HepG2 (cell line): Measurements from ENCODE around the gene RARG. TPM values are rescaled to one million over a fixed set of nuclear protein-coding genes. Genes with fewer than 3 reads are reported as not detected.

ENCODE experiments used
- ATAC-seq: fragments of 200-7000 bp; cut with Tn5 transposase; 3 replicates; pipeline ENCODE4 v1.9.1; 2020; ENCODE audit warnings: mild to moderate bottlenecking, moderate library complexity
- BruUV-seq: library from RNA; stranded (reverse); fragments of 400-500 nt; replicated peaks from 2 replicates; lab custom pipeline; 2021; lab: Mats Ljungman, UMichigan
- CTCF ChIA-PET: fragments of 300-600 bp; formaldehyde crosslinking; extraction: SDS; loops from one replicate; lab custom pipeline; 2021; ENCODE audit warnings: low total read pairs, inconsistent platforms, low intra/inter-chr PET ratio; lab: Yijun Ruan, JAX
- POLR2A ChIA-PET: fragments of 350-600 bp; sonication (Branson Sonifier 250); formaldehyde crosslinking; loops from one replicate; lab custom pipeline; 2020; ENCODE audit warnings: antibody characterized with exemption, inconsistent platforms; lab: Yijun Ruan, JAX
- DNase-seq: peaks from one replicate; pipeline ENCODE4 v3.0.0-alpha.2; 2015; ENCODE audit warnings: low spot score
- FAIRE-seq: peaks from 3 replicates; lab custom pipeline; 2011; peaks lifted over from hg19 to GRCh38; lab: Jason Lieb, UNC
- H2AFZ ChIP-seq: one replicate; pipeline ENCODE4 v1.6.1; 2011; ENCODE audit warnings: low read length, inconsistent platforms
- H3K27ac ChIP-seq: fragments of 300-600 bp; 3 replicates; pipeline ENCODE4 v1.8.0; 2011; ENCODE audit warnings: mixed run types, mild to moderate bottlenecking, mixed read lengths, low read length, inconsistent platforms; ENCODE audit not compliant: insufficient read depth; ENCODE audit errors: extremely low read length
- H3K27me3 ChIP-seq, 2 experiments: fragments of 200-600 bp in 1 of 2; 2 replicates in 1 of 2; 3 replicates in 1 of 2; pipeline versions ENCODE4 v1.6.0 to v1.8.0; 2011; ENCODE audit warnings: low read length in 2 of 2, mild to moderate bottlenecking in 2 of 2, moderate library complexity in 2 of 2, inconsistent platforms in 1 of 2; ENCODE audit not compliant: insufficient read depth in 2 of 2, control insufficient read depth in 1 of 2
- H3K36me3 ChIP-seq, 2 experiments: fragments of 200-600 bp in 1 of 2; replicated peaks in 1 of 2; 2 replicates in 1 of 2; 3 replicates in 1 of 2; pipeline versions ENCODE4 v1.5.1 to v1.8.0; 2011; ENCODE audit warnings: low read length in 2 of 2, inconsistent platforms in 1 of 2; ENCODE audit not compliant: insufficient read depth in 2 of 2, control insufficient read depth in 1 of 2
- H3K4me1 ChIP-seq: 2 replicates; pipeline ENCODE4 v1.5.1; 2012; ENCODE audit warnings: low read length, inconsistent platforms; ENCODE audit not compliant: insufficient read depth
- H3K4me2 ChIP-seq: 2 replicates; pipeline ENCODE4 v1.6.0; 2011; ENCODE audit warnings: low read depth, low read length, inconsistent platforms
- H3K4me3 ChIP-seq, 3 experiments: fragments of 200-600 bp in 1 of 3; sonication (generic), shearing (Covaris generic) in 1 of 3; replicated peaks in 1 of 3; 2 replicates each; pipeline ENCODE4 v1.5.1; 2011 to 2016; ENCODE audit warnings: low read length in 3 of 3, inconsistent platforms in 2 of 3, low read depth in 2 of 3, mild to moderate bottlenecking in 2 of 3, control low read depth in 1 of 3, mixed read lengths in 1 of 3; ENCODE audit not compliant: insufficient read depth in 1 of 3
- H3K79me2 ChIP-seq: one replicate; pipeline ENCODE4 v1.6.1; 2011; ENCODE audit warnings: low read length, inconsistent platforms; ENCODE audit not compliant: insufficient read depth
- H3K9ac ChIP-seq: 2 replicates; pipeline ENCODE4 v1.6.0; 2011; ENCODE audit warnings: mild to moderate bottlenecking, low read depth, low read length, inconsistent platforms; ENCODE audit not compliant: insufficient read depth
- H3K9me3 ChIP-seq: 2 replicates; pipeline ENCODE4 v1.5.1; 2012; ENCODE audit warnings: mild to moderate bottlenecking, low read length
- H4K20me1 ChIP-seq: 2 replicates; pipeline ENCODE4 v1.6.0; 2011; ENCODE audit warnings: inconsistent platforms, mild to moderate bottlenecking, low read length, moderate library complexity; ENCODE audit not compliant: insufficient read depth
- ATF4 ChIP-seq, 2 experiments: fragments of 450-650 bp in 1 of 2; sonication (generic) in 1 of 2; formaldehyde crosslinking; IDR thresholded peaks; 2 replicates each; pipeline versions ENCODE4 v1.5.0 to v1.8.0; 2020 to 2022; ENCODE audit warnings: mild to moderate bottlenecking in 1 of 2, missing genetic modification reagents in 1 of 2
- CENPBD1 ChIP-seq: sonication (generic); formaldehyde crosslinking; IDR thresholded peaks from 2 replicates; pipeline ENCODE4 v1.8.0; 2022; ENCODE audit warnings: missing genetic modification reagents, low read depth, mild to moderate bottlenecking, borderline replicate concordance
- E2F2 ChIP-seq: sonication (generic); formaldehyde crosslinking; IDR thresholded peaks from 2 replicates; pipeline ENCODE4 v1.4.0; 2020; ENCODE audit warnings: missing genetic modification reagents, borderline replicate concordance
- FOXK1 ChIP-seq: sonication (generic); formaldehyde crosslinking; IDR thresholded peaks from 2 replicates; pipeline ENCODE4 v1.4.0; 2020; ENCODE audit warnings: low read depth, missing genetic modification reagents, borderline replicate concordance
- HNRNPK ChIP-seq: fragments of 200-400 bp; formaldehyde crosslinking; IDR thresholded peaks from 2 replicates; pipeline ENCODE4 v1.6.1; 2018; ENCODE audit warnings: low read length, low read depth, moderate library complexity, mild to moderate bottlenecking; ENCODE audit not compliant: poor library complexity, severe bottlenecking
- JUNB ChIP-seq: sonication (generic); formaldehyde crosslinking; IDR thresholded peaks from 2 replicates; pipeline ENCODE4 v1.8.0; 2022; ENCODE audit warnings: missing genetic modification reagents, mild to moderate bottlenecking, borderline replicate concordance
- MED1 ChIP-seq: sonication (generic); formaldehyde crosslinking; IDR thresholded peaks from 2 replicates; pipeline ENCODE4 v1.4.0; 2020; ENCODE audit warnings: missing genetic modification reagents
- NFRKB ChIP-seq: fragments of 450-650 bp; IDR thresholded peaks from 2 replicates; pipeline ENCODE4 v1.6.1; 2017
- PBX3 ChIP-seq: sonication (generic); formaldehyde crosslinking; IDR thresholded peaks from 2 replicates; pipeline ENCODE4 v1.8.1; 2023; ENCODE audit warnings: missing genetic modification reagents, inconsistent platforms, borderline replicate concordance
- PCBP1 ChIP-seq: fragments of 200-400 bp; formaldehyde crosslinking; IDR thresholded peaks from 2 replicates; pipeline ENCODE4 v1.6.1; 2017; ENCODE audit warnings: mild to moderate bottlenecking, low read depth, low read length, borderline replicate concordance
- RBAK ChIP-seq: sonication (generic); formaldehyde crosslinking; IDR thresholded peaks from 2 replicates; pipeline ENCODE4 v1.5.1; 2020; ENCODE audit warnings: mild to moderate bottlenecking, missing genetic modification reagents
- RORA ChIP-seq: sonication (generic); formaldehyde crosslinking; IDR thresholded peaks from 2 replicates; pipeline ENCODE4 v1.5.0; 2020; ENCODE audit warnings: mild to moderate bottlenecking, missing genetic modification reagents, moderate library complexity
- TFAP4 ChIP-seq: sonication (generic); IDR thresholded peaks from 2 replicates; pipeline ENCODE4 v1.6.1; 2016; ENCODE audit warnings: low read depth, borderline replicate concordance
- ZIK1 ChIP-seq: sonication (generic); formaldehyde crosslinking; IDR thresholded peaks from 2 replicates; pipeline ENCODE4 v1.5.0; 2020; ENCODE audit warnings: mild to moderate bottlenecking, low read depth, missing genetic modification reagents, borderline replicate concordance
- ZNF207 ChIP-seq: fragments of 450-650 bp; IDR thresholded peaks from 2 replicates; pipeline ENCODE4 v1.6.1; 2016; ENCODE audit warnings: antibody characterized with exemption, borderline replicate concordance
- ZNF614 ChIP-seq: IDR thresholded peaks from 2 replicates; pipeline ENCODE4 v1.6.1; 2018; ENCODE audit warnings: missing biosample characterization, missing genetic modification reagents, inconsistent platforms, borderline replicate concordance
- ZNF772 ChIP-seq: sonication (generic); formaldehyde crosslinking; IDR thresholded peaks from 2 replicates; pipeline ENCODE4 v1.5.0; 2020; ENCODE audit warnings: mild to moderate bottlenecking, missing genetic modification reagents
- ZSCAN30 ChIP-seq: sonication (generic); formaldehyde crosslinking; IDR thresholded peaks from 2 replicates; pipeline ENCODE4 v1.5.0; 2020; ENCODE audit warnings: mild to moderate bottlenecking, missing genetic modification reagents
- WGBS: methylation state at CpG from one replicate; pipeline ENCODE4 v1.1.6; 2017; ENCODE audit warnings: low lambda C conversion rate; 5-methylcytosine and 5-hydroxymethylcytosine counted together
- in situ Hi-C: cut with HindIII; loops from 2 replicates; pipeline ENCODE4 v1.10.0; 2017; ENCODE audit warnings: low pct_unique_long_range_greater_than_20kb; ENCODE audit not compliant: extremely low pct_ligation_motif_present
- intact Hi-C: fragments of 100-400 bp; cut with micrococcal nuclease; formaldehyde crosslinking; loops from one replicate; pipeline ENCODE4 v1.10.0; 2022; ENCODE audit not compliant: unreplicated experiment
- polyA plus RNA-seq, 8 experiments: library from polyadenylated mRNA; depleted of rRNA in 3 of 8; stranded (reverse) in 7 of 8; unstranded in 1 of 8; fragments of >200 nt; fragmentation: Illumina TruSeq in 4 of 8; extraction: Trizol in 4 of 8; gene quantifications; 2 replicates each; pipeline versions ENCODE4 v1.2.1 to v1.2.3, GENCODE V29; 2011 to 2016; ENCODE audit warnings: low read depth in 4 of 8, missing spikeins in 1 of 8, mixed read lengths in 1 of 8; ENCODE audit not compliant: insufficient read depth in 1 of 8
- total RNA-seq, 5 experiments: library from RNA; depleted of rRNA; stranded (reverse); fragments of >200 nt; fragmentation: Illumina TruSeq; extraction: Trizol; gene quantifications; 2 replicates each; pipeline ENCODE4 v1.2.3, GENCODE V29; 2016; ENCODE audit warnings: low read depth in 1 of 5

RARG gene
- total and polyA plus RNA-seq, 2 of the 13 experiments (the other 11 are each of a cell fraction or from before 2014, with no cell fraction given), result 0.77 to 1.5 TPM

GRCh38 chr12:53221203-53222080 is 10.6 kb downstream of the RARG start:
- Histone ChIP-seq H3K27ac (peak overlapping the region; percentile 88), H3K9me3 (no peaks in the 10 kb centered on the region), H3K4me3 (peak overlapping the region; percentile 75 to 89 (median 89)), H3K4me1 (peaks cover 66% of the 10 kb centered on the region), H3K4me2 (peak overlapping the region; percentile 100), H2AFZ (no peak overlapping the region), H3K9ac (peak overlapping the region; percentile 85), H3K79me2 (no peaks in the 10 kb centered on the region), H3K36me3 (no peaks in the 10 kb centered on the region), H4K20me1 (no peaks in the 10 kb centered on the region), H3K27me3 (peaks cover 0 to 23% of the 10 kb centered on the region in 2 experiments; a peak in 4 of 5 replicates)
- in situ Hi-C loops, result no loop called here
- CTCF ChIA-PET, result no interaction called here
- POLR2A ChIA-PET, result interaction anchor here (2.1 to 3.7 kb wide), 5 partner anchors 9 to 119 kb away, joined by 7 to 17 read pairs (median 14); partner anchors contain the start of genes AAAS, PFDN5 and SOAT2
- ATAC-seq (peak; percentile 70), DNase-seq (peak; percentile 77), FAIRE-seq (no peak)
- intact Hi-C loops, result loop anchor here (5.0 kb wide), 1 partner anchor 76 kb away; the partner anchor contains the start of genes MYG1 and PFDN5
- TSS peak; percentile 73 for BruUV-seq
- 2% methylated on average over 26 of the region's 72 CpGs for WGBS
- no peak for TF ChIP-seq RBAK
- TF ChIP-seq ZIK1 (CRISPR knock-in tag), result no peak
- no peak for TF ChIP-seq ATF4 (CRISPR knock-in tag; IDR thresholded peaks at IDR 0.05)
- no peak; the same call in 1 of the 2 replicates for TF ChIP-seq MED1
- TF ChIP-seq ZNF614 (CRISPR knock-in tag), result no peak
- no peak for TF ChIP-seq ZNF772 (CRISPR knock-in tag)
- no peak for TF ChIP-seq HNRNPK
- TF ChIP-seq ZNF207, result no peak
- TF ChIP-seq ZSCAN30 (CRISPR knock-in tag), result no peak
- TF ChIP-seq FOXK1 (CRISPR knock-in tag), result no peak
- TF ChIP-seq NFRKB, result no peak
- no peak for TF ChIP-seq JUNB (CRISPR knock-in tag)
- peak; percentile 62; the same call in 1 of the 2 replicates for TF ChIP-seq PCBP1
- TF ChIP-seq TFAP4, result no peak; the same call in 1 of the 2 replicates
- TF ChIP-seq E2F2 (CRISPR knock-in tag), result no peak
- no peak for TF ChIP-seq CENPBD1 (CRISPR knock-in tag)
- no peak for TF ChIP-seq RORA (CRISPR knock-in tag)
- TF ChIP-seq PBX3 (CRISPR knock-in tag), result no peak
